CD4-positive, alpha-beta T cell treated with Interleukin-17A for 4 hours (primary cell): Measurements from ENCODE around the gene SLC35E1.

Source experiments
- DNase-seq: peaks from one replicate; pipeline ENCODE4 v3.0.0-alpha.2; 2020; ENCODE audit warnings: mixed read lengths

Gene SLC35E1

GRCh38 chr19:16595097-16595496 is 22.9 kb upstream of the SLC35E1 start:
- DNase-seq = no peak

DNA sequence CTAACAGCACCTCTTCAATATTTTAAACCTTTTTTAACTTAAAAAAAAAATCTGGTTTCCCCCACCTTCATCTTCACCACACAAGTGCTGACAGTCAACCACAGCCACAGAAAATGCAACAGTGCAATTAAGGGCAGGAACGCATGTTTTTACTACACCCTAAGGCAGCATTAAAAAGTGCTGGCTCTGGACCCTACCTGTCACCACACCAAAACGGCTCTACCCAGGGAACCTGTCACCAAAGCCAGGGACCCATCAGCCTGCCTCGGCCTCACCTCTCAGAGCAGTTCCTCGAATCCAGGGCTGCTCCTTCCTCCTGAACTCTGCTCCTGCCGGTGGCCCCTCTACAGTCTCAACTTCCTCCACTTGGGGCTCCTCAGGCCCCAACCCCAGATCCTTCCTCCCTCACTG is 22.5 kb upstream of the SLC35E1 start:
- DNase-seq = peak; percentile 42

DNA sequence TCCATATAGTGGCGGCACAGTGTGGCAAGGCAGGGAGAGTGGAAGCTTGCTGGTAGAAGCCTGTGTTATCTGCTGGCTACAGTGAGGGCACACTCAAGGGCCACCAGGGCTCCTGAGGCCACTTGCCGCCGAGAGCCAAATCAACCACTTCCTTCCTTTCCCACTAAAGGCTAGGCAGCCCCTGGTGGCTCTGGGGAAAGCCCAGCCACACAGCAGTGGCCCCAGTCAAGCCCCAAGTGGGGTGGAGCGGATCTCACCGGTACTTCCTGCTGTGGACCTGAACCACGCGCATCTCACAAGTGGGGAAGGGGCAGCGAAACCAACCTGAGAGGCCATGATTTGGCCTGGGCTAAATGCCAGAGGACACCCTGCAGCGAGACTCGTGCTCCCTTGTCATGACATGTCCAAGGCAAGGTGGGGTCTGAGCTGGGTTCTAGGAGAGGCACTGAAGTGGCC is 21.9 kb upstream of the SLC35E1 start:
- peak; percentile 53 for DNase-seq

DNA sequence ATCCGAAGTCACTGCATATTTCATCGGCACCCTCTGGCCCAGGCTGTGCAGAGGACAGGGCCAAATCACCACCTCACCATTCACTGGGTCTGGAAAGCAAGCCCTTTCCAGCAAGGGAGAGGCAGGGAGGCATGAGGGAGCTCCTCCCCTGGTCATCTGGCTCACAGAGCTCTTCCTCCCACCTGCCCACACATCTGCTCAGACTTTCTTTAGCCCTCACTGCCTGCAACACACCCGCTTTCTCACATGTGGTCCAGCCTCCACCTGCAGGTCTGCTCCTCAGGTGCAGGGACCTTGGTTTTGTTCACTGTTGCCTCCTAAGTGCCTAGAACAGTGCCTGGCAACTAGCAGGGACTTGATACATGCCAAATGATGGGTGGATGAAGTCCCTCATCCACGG is 21.0 kb upstream of the SLC35E1 start:
- no peak for DNase-seq

- no peak for DNase-seq
Measured at GRCh38 chr19:16591803-16592556, 19.8 kb upstream of the SLC35E1 start.

DNA sequence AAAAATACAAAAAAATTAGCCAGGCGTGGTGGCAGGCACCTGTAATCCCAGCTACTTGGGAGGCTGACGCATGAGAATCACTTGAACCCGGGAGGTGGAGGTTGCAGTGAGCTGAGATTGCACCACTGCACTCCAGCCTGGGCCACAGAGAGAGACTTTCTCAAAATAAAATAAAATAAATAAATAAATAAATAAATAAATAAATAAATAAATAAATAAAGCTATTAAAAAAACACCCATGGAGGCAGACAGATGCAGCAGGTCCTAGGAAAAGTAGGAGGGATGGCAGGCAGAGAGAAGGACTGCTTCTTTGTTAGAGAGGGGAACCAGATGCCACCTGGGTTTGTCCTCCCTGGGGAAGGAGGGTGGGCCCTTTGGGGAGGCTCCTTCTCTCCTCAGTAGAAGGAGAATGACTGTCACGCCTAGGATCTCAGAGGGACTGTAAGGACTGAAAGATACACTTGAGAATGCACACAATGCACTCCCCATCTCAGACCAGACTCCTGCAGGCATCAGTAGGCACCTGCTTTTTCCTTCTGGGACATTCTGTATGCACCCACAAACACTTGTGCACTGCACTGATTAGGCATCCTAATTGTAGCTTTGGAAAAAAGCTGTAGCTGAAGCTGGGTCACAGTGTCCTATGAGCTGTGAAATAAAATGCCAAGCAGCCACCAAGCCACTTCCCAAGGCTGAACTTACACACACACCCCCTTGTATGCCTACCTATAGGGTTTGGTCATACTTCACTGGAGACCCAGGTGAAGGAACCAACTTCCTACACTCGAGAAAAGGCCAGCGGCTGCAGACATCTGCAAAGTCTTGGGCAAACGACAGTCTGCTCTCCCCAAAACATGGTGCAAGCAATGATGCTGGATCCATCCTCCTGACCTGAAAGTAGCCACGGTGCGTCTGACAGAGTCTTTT is 18.9 kb upstream of the SLC35E1 start:
- DNase-seq = no peak

DNA sequence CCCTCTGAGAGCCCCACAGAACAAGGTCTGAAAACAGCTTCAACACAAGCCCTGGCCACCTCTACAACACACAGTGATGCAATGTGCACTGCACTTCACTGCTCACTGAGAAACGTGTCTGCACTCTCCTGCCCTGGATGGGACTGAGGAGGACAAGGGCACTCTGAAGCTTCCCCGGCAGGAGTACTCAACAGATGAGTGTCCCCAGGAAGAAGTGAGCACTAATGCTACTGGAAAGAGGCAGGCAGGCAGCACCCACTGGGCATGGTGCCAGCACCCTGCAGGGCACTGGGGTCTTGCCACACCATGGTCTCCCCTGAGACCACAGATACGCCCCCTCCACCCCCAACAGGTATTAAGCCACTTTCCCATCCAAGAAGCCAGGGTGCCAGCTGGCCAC is 17.7 kb upstream of the SLC35E1 start:
- DNase-seq = no peak

DNA sequence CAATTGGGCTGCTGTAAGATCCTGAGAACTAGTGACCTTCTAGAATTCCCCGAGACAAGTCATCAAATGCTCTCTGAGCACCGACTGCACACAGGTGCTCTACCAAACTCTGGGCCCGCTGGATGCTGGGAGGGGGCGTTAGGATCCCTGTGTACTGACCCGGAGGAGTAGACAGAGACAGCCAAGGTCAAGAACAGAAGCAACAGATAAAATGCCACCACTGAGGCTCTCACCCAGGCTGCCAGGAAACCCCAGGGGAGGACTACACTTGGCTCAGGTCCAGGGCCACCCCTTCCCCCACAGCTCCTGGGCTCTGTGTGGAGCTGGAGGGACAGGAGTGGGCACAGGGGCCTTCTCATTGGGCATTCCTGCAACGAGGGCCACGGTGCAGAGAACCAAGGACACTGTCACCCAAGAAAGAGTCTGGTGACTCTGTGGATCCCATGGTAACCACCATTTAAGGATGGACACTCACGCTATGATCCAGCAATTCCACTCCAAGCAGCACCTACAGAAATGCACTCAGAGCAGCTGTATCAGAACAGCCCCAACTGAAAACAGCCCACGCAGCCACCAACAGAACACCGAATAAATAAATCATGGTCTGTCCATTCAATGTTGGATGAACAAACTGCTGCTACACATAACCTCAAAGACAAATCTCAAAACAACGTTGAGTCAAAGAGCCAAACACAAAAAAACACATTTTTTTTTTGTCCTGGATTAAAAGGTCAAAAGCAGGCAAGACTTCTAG is 16.8 kb upstream of the SLC35E1 start:
- DNase-seq = no peak

DNA sequence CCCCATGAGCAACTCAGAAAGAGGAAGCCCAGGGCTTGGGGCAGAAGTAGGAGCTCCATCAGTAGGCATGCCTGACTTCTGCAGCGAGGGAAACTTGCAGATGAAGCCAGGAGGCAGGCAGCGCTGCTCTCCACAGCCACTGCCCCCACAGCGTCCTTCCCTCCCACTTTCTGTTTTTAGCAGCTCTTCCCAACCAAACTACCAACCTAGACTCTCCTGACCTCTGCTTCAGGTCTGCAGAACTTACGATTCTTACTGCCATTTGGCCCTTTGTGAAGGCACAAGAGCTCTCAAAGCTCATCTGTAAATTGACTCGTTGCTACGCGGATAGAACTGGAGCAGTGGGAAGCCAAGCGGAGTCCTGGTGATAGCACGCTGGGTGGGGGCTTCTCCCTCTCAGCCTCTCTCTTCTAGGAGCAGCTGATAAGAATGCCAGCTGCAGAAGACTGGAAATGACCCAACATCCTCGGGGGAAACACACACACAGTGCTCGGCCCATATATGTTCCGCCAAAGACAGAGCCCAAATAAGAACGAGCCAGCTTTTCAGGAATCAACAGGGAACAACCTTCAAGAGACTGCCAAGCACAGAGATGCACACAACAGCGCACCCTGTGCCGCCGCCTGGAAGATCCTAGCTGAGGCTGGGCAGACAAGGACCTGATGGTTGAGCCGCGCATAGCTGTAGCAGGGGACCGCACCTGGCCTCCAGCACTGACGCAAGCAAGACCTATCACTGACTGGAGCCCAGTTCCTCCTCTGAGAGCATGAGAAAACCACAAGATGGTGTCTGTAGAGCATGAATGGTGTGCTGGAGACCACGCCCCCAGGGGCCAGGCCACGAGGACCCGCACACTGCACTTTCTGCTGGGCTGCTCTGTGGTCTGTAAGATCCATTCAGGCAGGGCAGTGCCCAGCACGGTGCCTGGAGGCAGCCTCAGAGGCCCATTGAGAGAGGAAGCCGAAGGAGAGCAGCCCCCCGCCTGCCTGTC is 15.9 kb upstream of the SLC35E1 start:
- peak; percentile 68 for DNase-seq

DNA sequence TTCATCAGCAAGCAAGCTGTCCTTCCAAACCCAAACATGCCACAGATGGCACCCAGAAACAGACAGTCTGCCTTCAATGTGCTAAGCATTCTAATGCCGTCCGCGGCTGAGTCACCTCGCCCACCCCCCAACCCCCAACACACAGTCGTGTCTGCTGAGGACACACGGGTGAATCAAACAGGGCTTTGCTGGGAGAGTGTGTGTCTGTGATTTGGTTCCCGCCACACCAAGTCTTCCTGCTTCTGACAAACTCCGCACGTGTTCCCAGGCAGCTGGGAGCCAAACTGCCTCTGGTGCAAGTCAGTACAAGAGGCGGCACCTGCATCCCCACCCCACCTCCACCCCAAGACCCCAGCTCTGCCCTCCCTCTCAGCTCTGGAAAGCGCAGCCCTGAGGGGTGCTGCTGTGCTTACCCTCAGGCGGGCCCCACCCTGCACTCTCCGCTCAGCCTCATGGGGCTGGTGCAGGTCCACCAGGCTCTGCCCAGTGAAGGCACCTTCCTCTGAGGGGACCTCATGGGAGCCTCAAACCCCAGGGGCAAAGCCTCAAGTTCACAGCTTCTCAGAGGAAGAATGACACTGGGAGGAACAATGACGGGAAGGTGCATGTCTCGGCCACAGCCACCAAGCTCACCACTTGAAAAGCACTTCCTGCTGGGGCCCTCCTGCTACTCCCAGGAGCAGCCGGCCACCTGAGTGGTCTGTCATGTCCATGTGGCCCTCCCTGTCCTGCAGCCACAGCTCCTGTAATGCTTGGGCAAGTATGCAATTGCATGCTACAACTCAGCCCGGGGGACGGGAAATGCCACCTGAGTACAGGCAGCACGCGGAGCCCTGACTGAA is 15.0 kb upstream of the SLC35E1 start:
- DNase-seq = peak; percentile 87

DNA sequence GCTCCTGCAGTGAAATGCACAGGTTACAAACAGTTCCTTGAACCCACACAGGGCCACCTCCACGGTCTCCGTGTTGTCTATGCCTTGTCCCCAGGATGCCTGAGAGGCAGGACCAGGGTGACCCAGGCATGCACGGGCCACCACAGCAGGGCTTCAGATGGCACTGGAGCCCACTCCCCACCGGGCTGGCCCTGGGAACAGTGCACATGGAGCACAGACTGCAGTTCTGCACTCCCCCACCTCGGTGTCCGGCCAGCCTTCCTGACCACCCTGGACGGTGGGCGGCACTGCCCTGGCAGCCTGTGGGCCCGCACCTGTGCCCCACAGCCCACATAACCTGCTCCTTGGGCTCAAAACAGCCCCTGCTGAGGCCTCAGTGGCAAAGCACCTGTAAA is 14.3 kb upstream of the SLC35E1 start:
- DNase-seq = no peak

GRCh38 chr19:16585808-16586476 is 13.7 kb upstream of the SLC35E1 start:
- DNase-seq = peak; percentile 17

- DNase-seq = no peak
Measured at GRCh38 chr19:16585094-16585801, 13.0 kb upstream of the SLC35E1 start.

- DNase-seq = peak; percentile 95
Measured at GRCh38 chr19:16584248-16585093, 12.3 kb upstream of the SLC35E1 start.

DNA sequence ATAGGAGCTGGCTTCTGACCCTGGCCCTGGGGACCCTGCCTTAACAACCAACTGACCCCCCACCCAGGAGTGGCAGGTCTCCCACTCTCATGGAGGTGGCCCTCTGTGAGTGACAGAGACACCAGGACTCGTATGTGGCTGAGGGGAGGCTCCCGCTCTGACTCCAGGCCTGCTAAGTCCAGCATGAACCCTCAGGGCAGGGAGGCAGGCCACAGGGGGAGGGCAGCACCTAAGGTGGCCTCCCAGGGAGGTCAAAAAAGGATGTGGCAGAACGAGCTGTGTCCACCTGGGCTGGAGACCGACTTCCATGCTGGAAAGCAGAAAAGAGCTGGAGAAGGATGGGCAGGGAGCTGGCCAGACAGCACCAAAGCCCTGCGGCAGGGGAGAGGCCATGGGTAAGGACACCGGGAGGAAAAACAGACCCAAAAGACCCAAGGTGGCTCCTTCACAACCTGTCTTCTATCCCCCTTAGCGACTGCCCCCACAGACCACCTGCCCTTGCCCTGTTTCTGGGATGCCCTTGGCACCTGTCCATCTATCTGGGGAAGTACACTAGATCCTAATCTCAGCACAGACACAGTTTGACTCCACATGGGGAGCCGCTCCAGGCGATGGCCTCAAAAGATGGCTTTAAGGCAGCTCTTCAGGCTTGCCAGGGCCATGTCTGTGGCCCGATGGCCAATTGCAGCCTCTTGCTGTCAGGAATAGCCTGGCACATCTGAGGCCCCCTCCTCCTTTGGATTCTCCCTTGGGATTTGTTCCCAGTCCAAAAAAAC is 10.5 kb upstream of the SLC35E1 start:
- DNase-seq = no peak

GRCh38 chr19:16581971-16582343 is 9.7 kb upstream of the SLC35E1 start:
- DNase-seq = no peak

DNA sequence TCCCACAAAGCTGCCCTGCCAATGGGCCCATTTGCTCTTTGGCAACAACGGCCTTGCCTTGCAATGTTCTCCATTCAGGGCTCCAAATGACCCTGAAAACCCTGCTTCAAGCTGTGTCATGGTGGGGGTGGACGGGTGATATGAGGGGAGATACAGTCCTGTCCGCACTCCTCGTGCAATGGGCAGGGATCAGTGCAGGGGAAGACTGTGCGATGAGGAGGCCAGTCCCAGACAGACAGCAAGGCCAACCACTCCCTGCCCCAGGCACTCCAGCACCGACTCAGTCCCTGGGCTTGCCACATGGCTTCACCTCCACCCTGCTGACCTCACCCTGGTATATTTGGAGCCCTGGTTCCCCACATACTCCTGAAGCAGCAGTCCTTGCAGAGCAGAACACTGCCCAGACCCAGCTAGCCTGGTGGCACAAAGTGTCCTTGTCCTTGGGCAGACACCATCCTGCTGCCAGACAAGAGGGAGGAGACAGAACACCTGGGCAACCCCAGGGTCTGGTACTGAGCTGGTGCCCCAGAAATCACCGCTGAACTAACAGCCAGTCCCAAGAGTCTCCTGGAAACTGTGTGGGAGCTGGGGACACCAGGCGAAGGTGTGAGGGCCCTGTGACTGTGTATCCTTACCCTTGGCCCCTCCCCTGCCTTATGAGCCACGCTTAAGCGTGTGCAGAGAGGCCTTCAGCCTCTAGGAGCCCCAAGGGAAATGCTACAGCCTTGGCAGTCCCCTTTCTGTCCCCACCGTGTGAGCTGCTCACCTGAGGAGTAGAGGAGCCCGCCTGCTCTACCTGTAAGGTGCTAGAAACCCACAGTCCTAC is 9.1 kb upstream of the SLC35E1 start:
- no peak for DNase-seq
